Measurements from ENCODE around the gene SIX4. TPM values are rescaled to one million over a fixed set of nuclear protein-coding genes. Genes with fewer than 3 reads are reported as not detected.

The SIX4 gene
- total RNA-seq, 1 donor from 2014 or later = 0.78 TPM

- no peak for DNase-seq
Observed at GRCh38 chr14:60721326-60722106, 2.6 kb downstream of the SIX4 start.

DNA sequence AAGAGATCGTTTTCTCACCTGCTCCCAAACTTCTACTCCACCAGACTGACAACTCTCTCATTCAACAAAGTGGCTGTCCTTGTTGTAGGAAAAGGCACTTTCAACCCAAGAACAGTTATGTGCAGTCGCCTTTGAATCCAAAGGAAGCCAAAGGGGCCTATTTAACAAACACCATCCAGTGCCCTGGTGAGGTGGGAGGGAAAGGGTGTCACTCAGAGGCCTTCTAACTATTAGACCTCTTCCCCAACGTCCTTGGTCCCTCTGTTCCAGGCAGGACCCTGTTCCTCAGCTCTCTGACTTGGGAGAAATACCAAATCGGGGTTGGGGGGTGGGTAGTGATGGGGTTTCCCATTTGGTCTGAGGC is 3.2 kb downstream of the SIX4 start:
- no peak for DNase-seq

- DNase-seq = no peak
Observed at GRCh38 chr14:60720391-60720790, 3.8 kb downstream of the SIX4 start.

DNA sequence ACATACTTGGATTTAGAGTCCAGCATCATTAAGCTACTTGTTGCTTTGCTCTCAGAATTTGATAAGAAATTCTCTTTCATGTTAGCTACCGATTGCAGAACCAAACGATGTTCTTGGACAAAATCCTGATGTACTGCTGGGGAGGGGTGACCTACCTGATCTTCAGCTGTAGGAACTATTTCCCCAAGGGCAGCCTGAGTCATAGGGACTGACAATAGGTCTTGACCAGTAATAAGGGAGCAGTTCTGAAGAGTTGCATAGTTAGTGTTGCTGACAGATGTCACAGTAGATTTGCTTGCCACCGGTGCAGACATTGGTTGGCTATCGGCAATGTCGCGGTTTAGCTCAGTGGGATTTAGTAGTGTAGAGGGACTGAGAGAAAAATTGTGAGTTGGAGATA is 10.6 kb downstream of the SIX4 start:
- no peak for DNase-seq

DNA sequence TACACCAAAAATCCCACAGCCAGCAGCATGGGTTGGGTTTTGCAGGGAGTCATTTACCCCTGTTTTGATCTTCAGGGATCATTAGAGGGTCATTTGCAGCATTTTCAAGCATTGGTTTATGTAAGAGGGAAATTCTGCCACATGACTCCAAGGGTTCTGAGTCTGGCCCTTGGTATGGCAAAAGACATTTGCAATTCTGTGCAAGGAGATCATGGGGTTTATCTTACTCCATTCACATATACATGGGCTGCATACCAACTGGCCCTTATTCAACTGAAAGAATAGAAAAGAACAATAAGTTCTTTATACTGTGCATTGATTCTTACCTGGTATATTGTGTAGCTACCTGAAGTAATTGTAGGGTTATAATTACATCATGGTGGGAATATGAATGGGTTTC is 13.7 kb downstream of the SIX4 start:
- DNase-seq = no peak

DNA sequence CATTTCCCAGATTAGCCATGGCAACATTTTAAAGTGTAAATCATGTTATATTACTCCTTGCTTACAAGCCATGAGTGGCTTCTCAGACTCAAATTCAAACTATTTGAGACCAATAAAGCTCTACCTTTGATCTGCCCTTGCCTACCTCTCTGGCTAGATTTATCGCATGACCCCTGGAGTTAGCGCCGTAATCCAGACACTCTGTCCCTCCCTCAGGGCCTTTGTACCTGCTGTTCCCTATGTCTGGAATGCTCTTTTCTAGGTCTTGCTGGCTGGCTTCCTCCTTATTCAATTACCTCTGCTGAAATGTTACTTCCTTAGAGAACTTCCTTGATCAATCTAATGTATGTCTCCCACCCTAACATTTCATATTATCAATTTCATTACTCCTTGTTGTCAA is 16.3 kb downstream of the SIX4 start:
- no peak for DNase-seq

GRCh38 chr14:60705100-60705499 is 19.1 kb downstream of the SIX4 start:
- DNase-seq = no peak

DNA sequence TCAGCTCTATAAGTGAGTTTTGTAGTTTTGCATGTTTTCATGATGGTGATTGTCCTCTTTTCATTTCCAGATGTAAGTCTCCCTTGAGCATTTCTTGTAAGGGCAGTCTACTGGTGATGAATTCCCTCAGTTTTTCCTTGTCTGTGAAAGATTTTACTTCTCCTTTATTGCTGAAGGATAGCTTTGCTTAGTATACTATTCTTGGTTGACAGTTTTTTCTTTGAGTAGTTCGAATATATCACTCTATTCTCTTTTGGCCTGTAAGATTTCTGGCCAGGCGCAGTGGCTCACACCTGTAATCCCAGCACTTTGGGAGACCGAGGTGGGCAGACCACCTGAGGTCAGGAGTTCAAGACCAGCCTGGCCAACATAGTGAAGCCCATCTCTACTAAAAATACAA is 23.6 kb downstream of the SIX4 start:
- no peak for DNase-seq

DNA sequence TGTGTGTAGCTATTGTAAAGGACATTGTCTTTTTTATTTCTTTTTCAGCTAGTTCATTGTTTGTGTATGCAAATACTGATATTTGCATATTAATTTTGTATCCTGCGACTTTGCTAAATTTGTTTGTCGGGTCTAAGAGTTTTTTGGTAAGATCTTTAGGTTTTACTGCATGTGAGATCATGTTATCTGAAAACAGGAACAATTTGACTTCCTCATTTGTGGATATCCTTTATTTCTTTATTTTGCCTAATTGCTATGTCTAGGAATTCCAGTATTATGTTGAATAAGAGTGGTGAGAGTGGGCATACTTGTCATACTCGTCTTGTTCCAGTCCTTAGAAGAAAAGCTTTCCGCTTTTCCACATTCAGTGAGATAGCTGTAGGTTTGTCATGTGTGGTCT is 28.8 kb downstream of the SIX4 start:
- no peak for DNase-seq

DNA sequence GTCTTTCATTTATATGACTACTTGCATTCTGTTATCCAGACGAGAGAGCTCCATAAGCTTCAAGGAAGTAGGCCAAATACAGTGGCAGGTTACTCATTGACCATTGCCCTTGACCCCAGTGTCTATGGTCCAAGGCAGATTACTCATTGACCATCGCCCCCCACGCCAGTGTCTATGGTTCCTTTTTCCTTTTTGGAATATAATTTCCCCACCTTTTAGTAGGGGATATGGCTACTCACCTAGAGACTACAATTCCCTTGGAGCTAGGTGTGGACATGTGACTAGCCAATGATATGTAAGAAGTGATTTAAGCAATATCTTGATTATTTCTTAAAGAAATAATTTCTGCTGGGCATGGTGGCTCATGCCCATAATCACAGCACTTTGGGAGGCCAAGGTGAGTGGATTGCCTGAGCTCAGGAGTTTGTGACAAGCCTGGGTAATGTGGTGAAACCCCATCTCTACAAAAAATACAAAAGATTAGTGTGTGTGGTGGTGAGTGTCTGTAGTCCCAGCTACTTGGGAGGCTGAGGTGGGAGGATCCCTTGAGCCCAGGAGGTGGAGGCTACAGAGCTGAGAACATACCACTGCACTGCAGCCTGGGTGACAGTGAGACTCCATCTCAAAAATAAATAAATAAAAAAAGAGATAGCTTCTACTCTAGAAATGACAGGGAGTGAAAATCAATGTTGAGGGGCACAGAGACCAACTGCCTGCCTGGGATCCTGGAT is 32.6 kb downstream of the SIX4 start:
- no peak for DNase-seq

DNA sequence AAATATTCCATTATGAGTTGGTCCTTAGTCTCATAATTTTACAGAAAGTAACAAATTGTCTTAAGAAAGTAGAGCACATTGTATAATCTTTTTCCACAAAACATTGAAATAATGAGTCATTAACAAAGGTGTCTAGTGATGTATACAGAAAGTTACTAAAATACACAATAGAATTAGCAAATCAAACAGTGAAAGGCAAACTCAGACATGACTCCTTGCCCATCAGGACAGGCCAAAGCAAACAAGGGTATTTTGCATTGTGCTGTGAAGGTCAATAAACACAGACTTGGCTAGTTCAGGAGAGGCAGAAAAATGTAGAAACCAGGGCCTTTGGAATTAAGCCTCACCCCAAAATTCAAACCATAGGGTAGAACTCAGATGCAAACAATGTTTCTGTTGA is 37.3 kb downstream of the SIX4 start:
- no peak for DNase-seq

- DNase-seq = no peak
Observed at GRCh38 chr14:60684203-60684602, 39.9 kb downstream of the SIX4 start.

DNA sequence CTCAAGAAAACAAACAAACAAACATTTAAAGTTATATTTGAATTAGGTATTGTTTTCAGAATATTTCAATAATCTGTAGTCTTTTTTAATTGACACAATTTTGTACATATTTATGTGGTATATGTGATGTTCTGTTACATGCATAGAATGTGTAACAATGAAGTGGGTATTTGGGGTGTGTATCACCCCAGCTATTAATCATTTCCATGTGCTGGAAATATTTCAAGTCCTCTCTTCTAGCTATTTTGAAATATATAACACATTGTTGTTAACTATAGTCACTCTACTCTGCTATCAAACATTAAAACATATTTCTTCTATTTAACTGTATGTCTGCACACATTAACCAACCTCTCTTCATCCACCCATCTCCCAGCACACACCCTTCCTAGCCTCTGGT is 42.9 kb downstream of the SIX4 start:
- no peak for DNase-seq

DNA sequence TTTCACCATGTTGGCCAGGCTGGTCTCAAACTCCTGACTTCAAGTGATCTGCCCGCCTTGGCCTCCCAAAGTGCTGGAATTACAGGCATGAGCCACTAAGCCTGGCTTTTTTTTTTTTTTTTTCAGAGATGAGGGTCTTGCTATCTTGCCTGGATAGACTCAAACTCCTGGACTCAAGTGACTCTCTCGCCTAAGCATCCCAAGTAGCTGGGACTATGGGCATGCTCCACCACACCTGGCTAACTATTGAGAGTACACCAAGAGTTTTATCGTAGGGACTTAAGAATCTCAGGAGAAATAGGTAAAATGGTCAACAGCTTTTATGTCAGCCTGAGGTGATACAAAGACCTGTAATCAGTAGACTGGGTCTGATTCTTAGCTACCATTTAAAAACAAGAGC is 43.6 kb downstream of the SIX4 start:
- DNase-seq = no peak

DNA sequence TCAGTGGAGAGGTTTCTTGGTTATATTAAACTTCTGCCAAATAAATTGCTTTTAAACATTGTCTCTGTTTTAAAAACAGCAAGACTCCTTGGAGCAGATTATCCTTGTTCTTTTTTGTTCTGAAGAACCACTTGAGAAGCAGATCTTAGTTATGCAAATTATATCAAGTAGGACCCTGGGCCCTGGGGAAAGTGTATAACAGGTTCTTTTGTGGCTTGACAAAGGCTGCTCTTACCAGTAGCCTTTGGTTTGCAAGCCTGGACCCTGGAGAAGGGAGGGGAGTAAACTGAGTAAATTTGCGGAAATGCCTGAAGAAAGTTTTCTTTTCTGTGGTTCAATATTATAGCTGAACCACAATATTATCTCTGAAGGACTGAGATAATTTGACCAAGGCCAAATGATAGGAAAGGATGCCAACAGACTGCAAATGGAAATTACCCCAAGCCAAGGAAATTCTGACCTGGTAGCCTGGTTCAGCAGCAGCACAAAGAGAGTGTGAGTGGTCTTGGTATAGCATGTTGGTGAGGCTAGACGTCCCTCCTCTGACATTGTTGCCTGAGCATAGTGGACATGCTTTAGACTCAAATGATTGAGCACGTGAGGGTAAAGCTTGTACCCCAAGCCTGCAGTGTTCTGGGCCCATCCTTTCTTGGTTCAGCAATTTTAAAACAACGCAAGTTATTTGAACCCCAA is 44.4 kb downstream of the SIX4 start:
- DNase-seq = no peak

DNA sequence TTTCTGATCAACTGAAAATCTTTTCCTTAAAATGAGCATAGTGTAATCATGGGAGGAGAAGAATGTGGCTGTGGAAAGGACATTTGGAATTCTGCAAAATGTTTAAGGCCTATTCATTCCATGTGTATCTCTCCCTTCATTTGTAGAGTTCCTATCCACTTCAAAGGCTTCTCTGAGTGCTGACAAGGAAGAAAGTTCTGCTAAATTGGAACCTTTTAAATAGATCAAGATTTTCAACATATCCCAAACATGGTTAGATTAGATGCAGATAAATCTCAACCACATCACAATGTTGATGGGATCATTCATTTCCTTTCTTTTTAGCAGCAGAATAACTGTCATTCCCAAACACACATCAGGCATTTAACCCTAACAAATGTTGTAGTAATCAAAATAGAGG is 46.5 kb downstream of the SIX4 start:
- DNase-seq = no peak

GRCh38 chr14:60670989-60671388 is 53.2 kb downstream of the SIX4 start:
- DNase-seq = no peak

DNA sequence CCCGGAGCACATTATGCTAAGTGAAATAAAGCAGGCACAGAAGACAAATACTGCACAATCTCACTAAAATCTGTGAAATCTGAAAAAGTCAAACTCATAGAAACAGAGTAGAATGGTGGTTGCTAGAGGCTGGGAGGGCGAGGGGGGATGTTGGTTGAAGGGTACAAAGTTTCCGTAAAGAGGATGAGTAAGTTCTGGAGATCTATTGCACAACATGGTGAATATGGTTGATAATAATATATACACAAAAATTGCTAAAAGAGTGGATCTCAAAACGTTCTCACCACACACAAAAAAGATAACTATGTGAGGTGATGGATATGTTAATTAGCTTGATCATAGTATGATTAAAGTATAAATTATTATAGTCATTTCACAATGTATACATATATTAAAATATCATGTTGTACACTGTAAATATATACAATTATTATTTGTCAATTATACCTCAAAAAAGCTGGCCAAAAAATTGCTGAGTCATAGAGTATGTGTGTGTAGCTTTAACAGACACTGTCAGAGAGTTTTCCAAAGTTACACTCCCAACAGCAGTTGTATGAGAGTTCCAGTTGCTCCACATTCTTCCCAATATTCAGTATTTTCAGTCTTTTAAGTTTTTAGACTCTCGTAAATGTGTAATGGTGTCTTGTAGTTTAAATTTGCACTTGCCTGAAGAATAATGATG is 55.6 kb downstream of the SIX4 start:
- no peak for DNase-seq

DNA sequence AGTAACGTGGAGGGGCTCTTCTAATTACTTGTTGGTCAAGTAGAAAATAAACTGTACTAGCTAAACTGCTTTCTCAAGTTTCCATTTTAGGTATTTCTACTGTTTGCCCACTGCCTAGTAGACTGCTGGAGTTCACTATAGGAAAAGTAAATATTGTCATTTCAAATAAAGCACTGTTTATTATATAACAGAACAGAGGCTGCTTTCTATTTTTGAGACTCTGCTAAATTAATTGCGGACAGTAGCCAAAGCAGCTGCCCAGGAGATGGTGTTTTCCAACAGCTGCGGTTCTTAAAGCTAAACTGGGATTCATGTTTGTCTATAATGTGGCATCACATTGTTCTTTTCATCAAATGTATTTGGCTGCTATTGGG is 59.0 kb downstream of the SIX4 start:
- DNase-seq = no peak

- DNase-seq = no peak
Observed at GRCh38 chr14:60662982-60663381, 61.2 kb downstream of the SIX4 start.

DNA sequence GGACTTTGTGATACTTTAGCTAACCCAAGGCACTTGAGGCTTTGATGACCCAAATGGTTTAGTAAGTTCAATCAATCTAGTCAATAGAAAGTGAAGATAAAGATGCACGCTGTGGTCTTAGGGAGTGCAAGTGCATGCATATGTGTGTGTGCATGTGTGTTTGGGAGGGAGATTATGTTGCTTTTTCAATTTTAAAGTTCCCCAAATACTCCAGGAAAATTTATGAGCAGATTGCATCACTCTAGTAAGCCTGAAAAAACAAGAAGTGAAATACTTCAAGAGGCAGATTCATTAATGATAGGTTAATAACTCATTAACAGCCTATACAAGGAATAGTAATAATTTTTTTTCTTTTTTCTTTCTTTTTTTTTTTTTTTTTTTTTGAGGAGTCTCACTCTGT is 62.4 kb downstream of the SIX4 start:
- DNase-seq = no peak
